GM19397 (cell line): Measurements from ENCODE around the gene DENND1A.
"Not testable (repeated sequence)": the region's sequence is repeated elsewhere in the genome, so short reads cannot be mapped to it uniquely, and the experiment has no call there.

ENCODE experiments used
- ATAC-seq: cut with Tn5 transposase; IDR thresholded peaks from one replicate; pipeline ENCODE4 v1.9.1; 2021; ENCODE audit warnings: mild to moderate bottlenecking, moderate library complexity; ENCODE audit not compliant: unreplicated experiment

The DENND1A gene

GRCh38 chr9:123741214-123741613 is 188.7 kb downstream of the DENND1A start:
- no peak for ATAC-seq

- ATAC-seq = no peak
Observed at GRCh38 chr9:123739902-123740301, 190.0 kb downstream of the DENND1A start.

GRCh38 chr9:123739387-123739786 is 190.5 kb downstream of the DENND1A start:
- ATAC-seq = no peak

GRCh38 chr9:123738648-123739047 is 191.3 kb downstream of the DENND1A start:
- ATAC-seq = no peak

- ATAC-seq = no peak
Observed at GRCh38 chr9:123735376-123735775, 194.6 kb downstream of the DENND1A start.

- ATAC-seq = not testable (repeated sequence)
Observed at GRCh38 chr9:123728571-123728970, 201.4 kb downstream of the DENND1A start.

- no peak for ATAC-seq
Observed at GRCh38 chr9:123727332-123727731, 202.6 kb downstream of the DENND1A start.

- no peak for ATAC-seq
Observed at GRCh38 chr9:123725389-123725788, 204.5 kb downstream of the DENND1A start.

- no peak for ATAC-seq
Observed at GRCh38 chr9:123724211-123724796, 205.6 kb downstream of the DENND1A start.

GRCh38 chr9:123723135-123723875 is 206.6 kb downstream of the DENND1A start:
- no peak for ATAC-seq

GRCh38 chr9:123722378-123722777 is 207.5 kb downstream of the DENND1A start:
- no peak for ATAC-seq

- no peak for ATAC-seq
Observed at GRCh38 chr9:123718188-123718587, 211.7 kb downstream of the DENND1A start.

GRCh38 chr9:123717581-123718175 is 212.2 kb downstream of the DENND1A start:
- ATAC-seq = no peak

- ATAC-seq = no peak
Observed at GRCh38 chr9:123716339-123716945, 213.5 kb downstream of the DENND1A start.

GRCh38 chr9:123715258-123715657 is 214.7 kb downstream of the DENND1A start:
- no peak for ATAC-seq

- no peak for ATAC-seq
Observed at GRCh38 chr9:123713282-123713681, 216.6 kb downstream of the DENND1A start.

- no peak for ATAC-seq
Observed at GRCh38 chr9:123712399-123712798, 217.5 kb downstream of the DENND1A start.

GRCh38 chr9:123710299-123710698 is 219.6 kb downstream of the DENND1A start:
- no peak for ATAC-seq

GRCh38 chr9:123702483-123702882 is 227.4 kb downstream of the DENND1A start:
- no peak for ATAC-seq

- no peak for ATAC-seq
Observed at GRCh38 chr9:123697686-123698085, 232.2 kb downstream of the DENND1A start.

- no peak for ATAC-seq
Observed at GRCh38 chr9:123696476-123696875, 233.4 kb downstream of the DENND1A start.

- no peak for ATAC-seq
Observed at GRCh38 chr9:123695386-123695785, 234.5 kb downstream of the DENND1A start.
